ENCODE results near the gene NCK2.

NCK2 gene

DNA sequence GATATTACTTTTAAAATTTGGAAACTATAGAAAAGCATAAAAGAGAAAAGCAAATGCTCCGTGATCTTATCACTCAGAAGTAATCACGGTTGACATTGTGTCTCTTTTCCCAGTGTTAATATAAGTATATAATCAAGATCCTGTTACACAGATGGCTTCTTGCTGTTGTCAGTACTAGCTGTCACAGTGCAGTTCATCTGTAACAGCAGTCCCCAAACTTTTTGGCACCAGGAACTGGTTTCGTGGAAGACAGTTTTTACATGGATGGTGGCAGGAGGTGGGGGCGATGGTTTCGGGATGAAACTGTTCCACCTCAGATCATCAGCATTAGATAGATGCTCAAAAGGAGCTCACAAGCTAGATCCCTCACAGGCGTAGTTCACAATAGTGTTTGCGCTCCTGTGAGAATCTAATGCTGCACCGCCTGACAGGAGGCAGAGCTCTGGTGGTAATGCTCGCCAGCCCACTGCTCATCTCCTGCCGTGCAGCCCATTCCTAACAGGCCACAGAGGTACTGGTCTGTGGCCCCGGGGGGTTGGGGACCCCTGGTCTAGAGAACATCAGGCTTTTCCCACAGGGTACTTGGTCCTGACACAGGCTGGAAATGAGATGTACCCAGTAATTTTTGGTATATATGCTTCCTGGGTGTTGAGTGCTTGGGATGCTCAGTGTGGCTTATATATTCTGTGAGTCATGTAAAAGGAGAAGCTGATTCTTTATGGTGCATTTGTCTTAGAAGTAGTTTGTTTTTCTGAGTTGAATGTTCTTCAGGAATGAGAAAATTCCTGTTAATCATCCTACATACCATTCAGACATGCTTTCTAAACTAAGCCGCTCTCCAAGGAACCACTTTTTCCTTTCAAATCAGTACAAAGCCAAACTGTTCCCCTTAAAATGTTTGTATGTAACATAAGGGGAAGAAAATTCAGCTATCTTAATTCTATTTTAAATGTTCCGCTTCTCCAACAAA lies 121.8 kb downstream of the NCK2 start:
- DNase-seq (ENCODE audit: insufficient read length, low spot score) = no peak
- FAIRE-seq = no peak

- no peak for FAIRE-seq
These were observed 122.9 kb downstream of the NCK2 start for GRCh38 chr2:105867587-105867986.

DNA sequence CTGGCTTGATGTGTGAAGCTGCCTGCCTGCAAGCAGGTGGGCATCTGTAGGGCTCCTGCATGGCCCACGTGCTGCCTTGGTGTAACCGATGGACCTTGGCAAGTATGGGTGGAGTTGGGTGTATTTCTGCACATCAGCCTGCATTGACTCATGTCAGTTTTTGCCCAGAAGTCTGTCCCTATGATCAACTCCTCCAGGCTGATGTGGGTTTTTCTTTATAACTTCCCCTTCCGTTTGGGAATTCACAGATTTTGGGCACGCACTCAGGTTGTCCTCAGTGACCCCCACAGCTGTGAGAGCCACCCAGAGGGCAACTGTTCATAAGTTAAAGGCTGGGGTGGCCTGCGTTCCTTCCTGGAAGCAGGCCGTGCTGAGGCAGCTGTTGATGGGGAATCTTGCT lies 123.3 kb downstream of the NCK2 start:
- no peak for FAIRE-seq
- DNase-seq (ENCODE audit: insufficient read length, low spot score) = no peak

More at GRCh38 chr2:105867587-105867986, 122.9 kb downstream of the NCK2 start:
- no peak for DNase-seq (ENCODE audit: insufficient read length, low spot score)

DNA sequence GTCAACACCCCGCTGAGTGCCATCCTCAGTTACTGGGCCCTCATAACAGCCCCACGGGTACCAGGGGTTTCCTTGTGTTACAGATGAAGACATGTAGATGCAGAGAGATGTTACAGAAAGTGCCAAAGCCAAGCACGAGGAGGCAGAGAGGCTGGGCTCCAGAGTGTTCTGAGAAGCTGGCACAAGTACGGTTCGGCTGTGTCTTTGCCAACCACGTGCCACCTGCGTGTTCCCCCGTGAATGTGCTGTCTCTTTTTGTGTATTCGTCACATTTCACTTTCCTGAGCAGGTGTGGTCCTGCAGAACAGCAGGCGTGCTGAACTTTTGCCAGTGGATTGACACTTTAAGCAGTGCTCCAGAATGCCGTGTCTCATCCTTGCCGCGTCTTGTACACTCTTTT lies 124.6 kb downstream of the NCK2 start:
- no peak for FAIRE-seq
- no peak for DNase-seq (ENCODE audit: insufficient read length, low spot score)

DNA sequence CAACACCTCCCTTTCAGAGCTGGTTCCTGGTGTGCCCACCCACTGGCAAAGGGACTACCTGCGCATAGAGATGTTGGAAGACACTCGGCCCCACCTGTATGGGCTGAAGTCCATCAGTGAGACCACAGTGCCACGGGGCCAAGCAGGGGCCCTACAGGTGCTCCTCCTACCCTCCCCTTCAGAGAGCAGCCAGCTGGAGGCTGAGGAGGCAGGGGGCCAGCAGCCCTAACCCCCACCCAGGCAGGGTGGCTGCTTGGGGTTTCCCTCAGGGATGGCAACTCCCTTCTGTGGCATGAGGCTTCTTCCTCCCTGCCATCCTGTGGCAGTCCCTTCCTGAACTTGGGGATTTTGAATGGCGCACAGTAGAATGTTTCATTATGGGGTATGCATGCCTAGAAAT lies 125.3 kb downstream of the NCK2 start:
- FAIRE-seq = no peak
- DNase-seq (ENCODE audit: insufficient read length, low spot score) = no peak

DNA sequence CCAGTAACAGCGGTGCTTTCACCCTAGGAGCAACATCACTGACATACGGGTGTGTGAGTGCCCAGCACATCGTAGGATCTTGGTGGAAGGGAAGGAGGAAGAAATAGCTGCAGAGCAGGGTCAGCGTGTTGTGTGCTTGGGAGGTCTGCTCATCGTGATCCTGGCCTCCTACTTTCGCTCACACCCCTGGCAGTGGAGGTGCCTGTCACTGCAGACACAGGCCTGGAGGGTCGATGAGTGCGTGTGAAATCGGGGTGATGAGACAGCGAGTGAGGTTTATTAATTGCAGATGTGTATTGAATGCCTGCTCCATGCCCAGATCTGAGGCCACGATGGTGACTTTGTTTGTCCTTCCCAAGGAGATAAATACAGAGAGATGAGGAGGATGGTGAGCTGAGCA lies 126.1 kb downstream of the NCK2 start:
- FAIRE-seq (no peak), DNase-seq (ENCODE audit: insufficient read length, low spot score) (no peak)

DNA sequence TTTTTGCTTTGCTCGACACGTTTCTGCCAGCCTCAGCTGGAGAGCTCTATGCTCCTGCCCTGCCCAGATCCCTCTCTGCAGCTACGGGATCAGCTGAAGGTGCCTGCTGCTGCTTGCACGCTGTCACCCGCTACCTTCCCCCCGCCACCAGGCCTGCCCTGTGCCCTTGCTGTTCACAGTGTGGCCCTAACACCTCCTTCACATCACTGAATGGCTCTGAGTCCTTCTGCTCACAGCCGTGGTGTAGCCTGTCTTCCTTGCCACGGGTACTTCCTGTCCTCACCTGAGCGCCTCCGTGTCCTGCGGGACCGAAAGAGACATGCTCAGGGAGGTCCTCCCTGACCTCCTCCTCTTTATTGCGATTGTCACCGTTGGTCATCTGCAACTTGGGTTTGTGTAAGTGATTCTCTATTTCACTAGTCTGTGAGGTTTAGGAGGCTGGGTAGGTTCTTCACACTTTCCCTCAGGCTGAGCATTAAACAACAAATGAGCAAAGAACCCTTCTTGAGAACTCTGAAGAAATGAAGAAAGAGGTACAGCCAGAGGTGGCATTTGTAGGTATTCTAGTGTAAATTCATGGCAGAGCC lies 127.5 kb downstream of the NCK2 start:
- FAIRE-seq = peak; percentile 26

DNA sequence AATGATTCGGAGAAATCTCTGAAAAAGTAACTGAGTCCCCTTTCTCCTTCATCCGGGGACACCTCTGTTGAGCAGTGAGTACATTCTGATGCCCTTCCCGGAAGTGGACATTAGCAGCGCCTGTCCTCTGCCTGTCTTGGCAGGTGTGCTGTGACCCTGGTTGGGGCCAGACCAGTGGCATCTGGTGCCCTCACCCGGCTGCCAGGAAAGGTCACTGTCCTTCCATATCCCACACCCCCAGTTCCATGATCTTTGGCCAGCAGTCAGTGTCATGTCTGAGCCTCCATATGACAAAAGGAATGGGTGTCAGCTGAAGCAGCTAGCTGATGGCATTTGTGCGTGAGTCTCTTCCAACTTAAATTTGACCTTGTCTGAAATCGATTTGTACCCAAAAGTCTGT lies 128.1 kb downstream of the NCK2 start:
- FAIRE-seq (no peak), DNase-seq (ENCODE audit: insufficient read length, low spot score) (no peak)

More for the DNA sequence above, 127.5 kb downstream of the NCK2 start:
- no peak for DNase-seq (ENCODE audit: insufficient read length, low spot score)

GRCh38 chr2:105873281-105873680 lies 128.6 kb downstream of the NCK2 start:
- FAIRE-seq (peak; percentile 76), DNase-seq (ENCODE audit: insufficient read length, low spot score) (no peak)

- DNase-seq (ENCODE audit: insufficient read length, low spot score) = peak; percentile 64
- peak; percentile 78 for FAIRE-seq
These were observed 129.0 kb downstream of the NCK2 start for GRCh38 chr2:105873721-105874120.

GRCh38 chr2:105874466-105874865 lies 129.8 kb downstream of the NCK2 start:
- FAIRE-seq (peak; percentile 83), DNase-seq (ENCODE audit: insufficient read length, low spot score) (no peak)

DNA sequence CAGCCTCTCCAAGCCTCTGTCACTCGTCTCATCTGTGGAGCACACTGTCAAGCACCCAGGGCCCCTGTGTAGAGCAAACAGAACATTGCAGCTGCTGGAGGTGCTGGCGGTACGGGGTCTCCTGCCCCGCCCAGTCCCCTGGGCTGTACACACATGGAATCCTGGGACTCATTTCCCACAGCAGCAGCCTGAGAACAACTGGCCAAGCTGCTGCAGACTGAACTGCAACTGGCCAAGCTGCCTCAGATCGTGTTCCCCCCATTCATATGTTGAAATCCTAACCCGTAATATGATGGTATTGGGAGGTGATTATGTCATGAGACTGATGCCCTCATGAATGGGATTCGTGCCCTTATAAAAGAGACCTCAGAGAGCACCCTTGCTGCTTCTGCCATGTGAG lies 130.5 kb downstream of the NCK2 start:
- no peak for DNase-seq (ENCODE audit: insufficient read length, low spot score)

GRCh38 chr2:105876191-105876590 lies 131.5 kb downstream of the NCK2 start:
- no peak for FAIRE-seq
- DNase-seq (ENCODE audit: insufficient read length, low spot score) = no peak

More for the DNA sequence above, 130.5 kb downstream of the NCK2 start:
- FAIRE-seq = peak; percentile 14

DNA sequence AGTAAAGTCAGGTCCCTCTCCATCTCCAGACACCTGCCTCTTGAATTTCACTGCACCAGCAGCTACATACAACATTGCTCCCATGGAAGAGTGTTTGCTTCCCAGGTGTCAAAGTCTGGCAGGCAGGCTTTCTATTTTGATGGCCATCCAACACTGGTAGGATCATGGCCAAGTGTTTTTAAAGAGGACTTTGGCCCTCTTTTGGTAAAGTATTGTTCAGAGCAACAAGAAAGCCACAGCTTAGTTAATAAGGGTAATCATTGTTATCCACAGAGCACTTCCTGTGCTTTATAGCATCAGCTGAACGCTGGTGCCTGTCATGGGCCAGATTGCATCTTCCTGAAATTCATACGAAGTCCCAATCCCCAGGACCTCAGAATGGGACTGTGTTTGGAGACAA lies 133.2 kb downstream of the NCK2 start:
- FAIRE-seq = peak; percentile 87
- DNase-seq (ENCODE audit: insufficient read length, low spot score) = no peak

GRCh38 chr2:105879106-105879802 lies 134.5 kb downstream of the NCK2 start:
- FAIRE-seq (no peak), DNase-seq (ENCODE audit: insufficient read length, low spot score) (no peak)

DNA sequence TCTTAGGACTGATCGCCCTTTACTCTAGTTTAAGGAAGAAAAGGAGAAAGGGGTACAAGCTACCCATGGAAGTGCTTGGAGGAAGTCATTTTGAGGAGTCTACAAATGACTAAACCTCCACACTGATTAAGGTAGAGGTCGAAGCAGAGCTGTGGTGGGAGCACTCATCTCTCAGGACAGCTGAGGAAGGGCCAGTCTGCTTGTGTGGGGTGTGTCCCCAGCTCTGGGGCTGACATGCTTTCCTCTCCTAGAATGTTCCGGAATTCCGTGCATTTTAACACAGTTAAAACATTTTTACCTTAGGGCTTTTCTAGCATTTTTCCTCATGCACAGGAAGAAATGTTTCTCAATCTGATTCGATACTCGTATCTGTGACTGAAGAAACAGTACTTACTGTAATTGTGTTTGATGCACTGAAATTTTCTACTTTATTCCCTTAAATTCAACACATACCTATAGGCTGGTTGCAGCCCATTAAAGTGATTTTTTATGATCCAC lies 135.1 kb downstream of the NCK2 start:
- FAIRE-seq = no peak

DNA sequence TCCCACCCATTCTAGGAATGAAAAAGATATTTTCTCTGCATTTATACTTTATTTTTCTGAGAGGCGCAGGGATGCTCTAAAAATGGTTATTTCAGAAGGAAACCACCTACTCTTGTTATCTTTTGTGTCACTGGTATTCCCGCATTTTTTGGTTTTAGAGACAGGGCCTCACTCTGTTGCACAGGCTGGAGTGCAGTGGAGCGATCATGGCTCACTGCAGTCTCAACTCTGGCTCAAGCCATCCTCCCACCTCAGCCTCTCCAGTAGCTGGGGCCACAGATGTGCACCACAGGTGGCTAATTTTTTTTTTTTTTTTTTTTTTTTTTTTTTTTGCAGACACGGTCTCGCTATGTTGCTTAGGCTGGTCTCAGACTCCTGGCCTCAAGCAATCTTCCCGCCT lies 135.9 kb downstream of the NCK2 start:
- no peak for FAIRE-seq
- DNase-seq (ENCODE audit: insufficient read length, low spot score) = no peak

More for the DNA sequence above, 135.1 kb downstream of the NCK2 start:
- DNase-seq (ENCODE audit: insufficient read length, low spot score) = no peak

DNA sequence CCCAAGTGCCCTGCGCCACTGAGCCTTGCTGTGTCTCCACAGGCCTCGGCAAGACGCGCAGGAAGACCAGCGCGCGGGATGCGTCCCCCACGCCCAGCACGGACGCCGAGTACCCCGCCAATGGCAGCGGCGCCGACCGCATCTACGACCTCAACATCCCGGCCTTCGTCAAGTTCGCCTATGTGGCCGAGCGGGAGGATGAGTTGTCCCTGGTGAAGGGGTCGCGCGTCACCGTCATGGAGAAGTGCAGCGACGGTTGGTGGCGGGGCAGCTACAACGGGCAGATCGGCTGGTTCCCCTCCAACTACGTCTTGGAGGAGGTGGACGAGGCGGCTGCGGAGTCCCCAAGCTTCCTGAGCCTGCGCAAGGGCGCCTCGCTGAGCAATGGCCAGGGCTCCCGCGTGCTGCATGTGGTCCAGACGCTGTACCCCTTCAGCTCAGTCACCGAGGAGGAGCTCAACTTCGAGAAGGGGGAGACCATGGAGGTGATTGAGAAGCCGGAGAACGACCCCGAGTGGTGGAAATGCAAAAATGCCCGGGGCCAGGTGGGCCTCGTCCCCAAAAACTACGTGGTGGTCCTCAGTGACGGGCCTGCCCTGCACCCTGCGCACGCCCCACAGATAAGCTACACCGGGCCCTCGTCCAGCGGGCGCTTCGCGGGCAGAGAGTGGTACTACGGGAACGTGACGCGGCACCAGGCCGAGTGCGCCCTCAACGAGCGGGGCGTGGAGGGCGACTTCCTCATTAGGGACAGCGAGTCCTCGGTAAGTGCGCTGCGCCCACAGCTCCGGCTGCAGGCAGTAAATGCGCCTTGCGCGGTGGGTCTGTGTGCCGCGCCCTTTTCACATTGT lies 136.8 kb downstream of the NCK2 start:
- no peak for FAIRE-seq

DNA sequence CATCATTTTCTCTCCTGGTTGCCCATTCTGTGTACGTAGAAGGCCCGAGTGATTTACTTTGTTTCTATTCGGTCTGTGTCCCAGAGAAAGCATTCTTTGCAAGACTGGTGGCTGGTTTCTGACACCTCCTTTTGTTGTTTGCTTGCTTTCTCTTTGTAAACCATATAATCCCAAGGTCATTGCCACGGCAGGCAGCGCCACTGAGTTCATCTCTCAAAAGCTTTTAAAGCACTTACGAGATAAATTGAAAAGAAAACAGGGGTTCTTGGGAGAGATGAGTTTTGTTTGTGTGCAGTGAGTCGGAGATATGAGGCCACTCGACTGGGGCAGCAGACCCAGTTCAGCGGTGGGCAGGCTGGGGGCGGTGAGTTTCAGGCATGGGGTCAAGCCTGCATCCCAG lies 137.6 kb downstream of the NCK2 start:
- FAIRE-seq = no peak

More for the DNA sequence above, 136.8 kb downstream of the NCK2 start:
- DNase-seq (ENCODE audit: insufficient read length, low spot score) = no peak

GRCh38 chr2:105882920-105883435 lies 138.3 kb downstream of the NCK2 start:
- DNase-seq (ENCODE audit: insufficient read length, low spot score) = no peak
- no peak for FAIRE-seq

More for the DNA sequence above, 137.6 kb downstream of the NCK2 start:
- DNase-seq (ENCODE audit: insufficient read length, low spot score) = no peak

All from GM19239 (cell line).